Stimulated activated naive CD8-positive, alpha-beta T cell treated with anti-CD3 and anti-CD28 coated beads, Interleukin-15, amount 100 ng/mL, for 72 hours (primary cell): ENCODE results near the gene TRNP1.

ENCODE experiments used
- ATAC-seq: fragments of 150-1000 bp; cut with Tn5 transposase; 2 replicates; pipeline ENCODE4 v1.10.0; 2021; ENCODE audit warnings: mild to moderate bottlenecking, moderate library complexity
- DNase-seq, 2 donors: peaks; one replicate each; pipeline ENCODE4 v3.0.0; 2021 to 2022
- H3K27ac Mint-ChIP-seq, 2 donors: one replicate each; pipeline ENCODE4 v1.8.0; 2022; ENCODE audit warnings: mild to moderate bottlenecking in 2 of 2, mixed read lengths in 2 of 2, moderate library complexity in 2 of 2
- H3K27me3 Mint-ChIP-seq: one replicate; pipeline ENCODE4 v1.8.0; 2022; ENCODE audit warnings: mixed read lengths
- H3K4me1 Mint-ChIP-seq: one replicate; pipeline ENCODE4 v1.8.0; 2022; ENCODE audit warnings: mild to moderate bottlenecking, mixed read lengths
- H3K4me3 Mint-ChIP-seq, 2 donors: one replicate each; pipeline ENCODE4 v1.8.0; 2022; ENCODE audit warnings: mild to moderate bottlenecking in 2 of 2, mixed read lengths in 2 of 2, moderate library complexity in 1 of 2
- H3K9me3 Mint-ChIP-seq, 2 donors: one replicate each; pipeline ENCODE4 v1.8.0; 2022; ENCODE audit warnings: mixed read lengths in 2 of 2

TRNP1 gene

GRCh38 chr1:27026621-27027574, 33.4 kb downstream of the TRNP1 start:
- ATAC-seq = no peak
- no peaks in the 10 kb centered on the region for H3K4me1 Mint-ChIP-seq
- H3K9me3 Mint-ChIP-seq = no peaks in the 10 kb centered on the region
- H3K27me3 Mint-ChIP-seq = peaks cover 11% of the 10 kb centered on the region
- no peak overlapping the region for H3K27ac Mint-ChIP-seq
- DNase-seq = no peak
- no peak overlapping the region for H3K4me3 Mint-ChIP-seq

GRCh38 chr1:27027575-27028250, 34.2 kb downstream of the TRNP1 start:
- Mint-ChIP-seq H3K27ac (no peak overlapping the region), H3K4me1 (no peaks in the 10 kb centered on the region), H3K27me3 (peaks cover 11% of the 10 kb centered on the region), H3K9me3 (no peaks in the 10 kb centered on the region), H3K4me3 (no peak overlapping the region)
- DNase-seq (no peak), ATAC-seq (no peak)

GRCh38 chr1:27029517-27029916, 36.0 kb downstream of the TRNP1 start:
- DNase-seq = no peak
- Mint-ChIP-seq H3K27ac (no peak overlapping the region), H3K27me3 (peaks cover 11% of the 10 kb centered on the region), H3K4me3 (no peak overlapping the region), H3K4me1 (no peaks in the 10 kb centered on the region), H3K9me3 (no peaks in the 10 kb centered on the region)
- no peak for ATAC-seq

DNA sequence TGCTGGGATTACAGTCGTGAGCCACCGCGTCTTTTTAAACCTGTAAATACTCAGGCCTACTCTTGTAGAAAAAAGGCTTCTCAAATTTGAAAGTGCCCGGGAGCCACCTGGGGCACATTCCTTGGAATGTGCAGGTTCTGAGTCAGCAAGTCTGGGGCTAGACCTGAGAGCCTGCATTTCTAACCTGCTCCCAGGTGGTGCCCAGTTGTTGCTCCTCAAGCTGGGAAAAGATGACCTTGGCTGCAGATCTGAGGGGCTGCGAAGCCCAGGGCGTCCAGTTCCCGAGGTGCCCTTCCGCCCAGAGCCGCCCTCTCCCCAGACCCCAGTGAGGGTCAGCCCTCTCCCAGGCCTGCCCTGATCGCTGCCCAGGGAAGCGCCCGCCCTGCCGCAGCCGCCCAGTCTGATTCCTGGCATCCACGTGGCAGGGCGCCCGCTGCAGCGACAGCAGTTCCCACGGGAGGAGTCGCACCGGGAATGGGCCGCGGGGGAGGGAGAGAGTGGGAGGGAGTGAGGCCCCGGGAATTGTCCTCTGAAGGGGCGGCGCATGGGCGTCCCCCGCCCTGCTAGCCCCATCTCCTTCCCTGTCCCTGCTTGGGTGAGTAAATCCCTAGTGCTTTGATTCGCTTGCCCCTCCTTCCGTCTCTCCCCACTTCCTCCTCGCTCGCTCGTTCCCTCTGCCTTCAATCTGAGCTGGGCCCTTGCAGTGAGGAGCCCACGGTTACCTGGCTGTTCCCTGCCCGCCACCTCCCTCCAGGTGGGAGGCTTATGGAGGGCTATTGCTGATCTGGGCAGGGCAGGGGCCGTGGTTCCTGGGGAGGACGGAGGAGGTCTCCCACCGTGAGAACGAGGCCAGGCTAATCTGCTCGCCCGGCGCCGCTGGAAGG, 38.0 kb downstream of the TRNP1 start:
- peak overlapping the region in 1 of 2 donors; percentile 58 for H3K4me3 Mint-ChIP-seq
- H3K27me3 Mint-ChIP-seq = peaks cover 11% of the 10 kb centered on the region
- H3K9me3 Mint-ChIP-seq = no peaks in the 10 kb centered on the region
- no peaks in the 10 kb centered on the region for H3K4me1 Mint-ChIP-seq
- no peak overlapping the region for H3K27ac Mint-ChIP-seq
- no peak for ATAC-seq
- DNase-seq = no peak

- no peak for DNase-seq
- Mint-ChIP-seq H3K27ac (no peak overlapping the region), H3K4me1 (no peaks in the 10 kb centered on the region), H3K9me3 (no peaks in the 10 kb centered on the region), H3K27me3 (peaks cover 7% of the 10 kb centered on the region), H3K4me3 (no peak overlapping the region)
- no peak for ATAC-seq
Observed at GRCh38 chr1:27032119-27032461, 38.6 kb downstream of the TRNP1 start.

- Mint-ChIP-seq H3K27me3 (no peaks in the 10 kb centered on the region), H3K9me3 (no peaks in the 10 kb centered on the region), H3K27ac (peak overlapping the region in 1 of 2 donors; percentile 46), H3K4me3 (no peak overlapping the region), H3K4me1 (no peaks in the 10 kb centered on the region)
- DNase-seq (no peak), ATAC-seq (no peak)
Observed at GRCh38 chr1:27033043-27033746, 39.7 kb downstream of the TRNP1 start.

GRCh38 chr1:27035344-27035743, 41.9 kb downstream of the TRNP1 start:
- ATAC-seq = no peak

GRCh38 chr1:27036718-27037117, 43.2 kb downstream of the TRNP1 start:
- Mint-ChIP-seq H3K9me3 (no peaks in the 10 kb centered on the region), H3K4me3 (no peak overlapping the region), H3K27ac (peak overlapping the region in 1 of 2 donors; percentile 27), H3K27me3 (no peaks in the 10 kb centered on the region), H3K4me1 (no peaks in the 10 kb centered on the region)
- ATAC-seq = no peak
- DNase-seq = no peak

More at GRCh38 chr1:27035344-27035743, 41.9 kb downstream of the TRNP1 start:
- no peak overlapping the region for H3K27ac Mint-ChIP-seq
- no peak overlapping the region for H3K4me3 Mint-ChIP-seq
- no peaks in the 10 kb centered on the region for H3K9me3 Mint-ChIP-seq
- H3K27me3 Mint-ChIP-seq = no peaks in the 10 kb centered on the region
- no peak for DNase-seq
- H3K4me1 Mint-ChIP-seq = no peaks in the 10 kb centered on the region

DNA sequence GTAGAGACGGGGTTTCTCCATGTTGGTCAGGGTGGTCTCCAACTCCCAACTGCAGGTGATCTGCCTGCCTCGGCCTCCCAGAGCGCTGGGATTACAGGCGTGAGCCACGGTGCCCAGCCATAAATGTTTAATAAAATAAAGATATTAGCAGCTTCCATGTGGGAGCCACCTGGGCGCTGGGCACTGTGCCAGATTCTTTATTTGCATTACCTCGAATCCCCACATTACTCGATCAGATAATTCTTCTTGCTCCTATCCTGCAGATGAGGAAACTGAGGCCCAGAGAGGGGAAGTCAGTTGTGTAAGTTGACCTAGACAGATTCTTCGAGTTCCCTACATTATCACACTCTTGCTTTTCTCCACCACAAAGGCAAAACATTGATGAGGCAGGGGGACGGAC, 44.0 kb downstream of the TRNP1 start:
- Mint-ChIP-seq H3K27me3 (no peaks in the 10 kb centered on the region), H3K4me1 (no peaks in the 10 kb centered on the region), H3K4me3 (no peak overlapping the region), H3K27ac (no peak overlapping the region), H3K9me3 (no peaks in the 10 kb centered on the region)
- DNase-seq = no peak
- no peak for ATAC-seq

- Mint-ChIP-seq H3K4me3 (no peak overlapping the region), H3K27me3 (no peaks in the 10 kb centered on the region), H3K9me3 (no peaks in the 10 kb centered on the region), H3K27ac (peak overlapping the region in 1 of 2 donors; percentile 3), H3K4me1 (no peaks in the 10 kb centered on the region)
- no peak for ATAC-seq
- DNase-seq = no peak
Observed at GRCh38 chr1:27038020-27038419, 44.5 kb downstream of the TRNP1 start.

- Mint-ChIP-seq H3K9me3 (no peaks in the 10 kb centered on the region), H3K4me1 (peaks cover 23% of the 10 kb centered on the region), H3K4me3 (no peak overlapping the region), H3K27me3 (no peaks in the 10 kb centered on the region), H3K27ac (no peak overlapping the region)
- ATAC-seq = no peak
- DNase-seq = no peak
Observed at GRCh38 chr1:27042670-27043069, 49.2 kb downstream of the TRNP1 start.

DNA sequence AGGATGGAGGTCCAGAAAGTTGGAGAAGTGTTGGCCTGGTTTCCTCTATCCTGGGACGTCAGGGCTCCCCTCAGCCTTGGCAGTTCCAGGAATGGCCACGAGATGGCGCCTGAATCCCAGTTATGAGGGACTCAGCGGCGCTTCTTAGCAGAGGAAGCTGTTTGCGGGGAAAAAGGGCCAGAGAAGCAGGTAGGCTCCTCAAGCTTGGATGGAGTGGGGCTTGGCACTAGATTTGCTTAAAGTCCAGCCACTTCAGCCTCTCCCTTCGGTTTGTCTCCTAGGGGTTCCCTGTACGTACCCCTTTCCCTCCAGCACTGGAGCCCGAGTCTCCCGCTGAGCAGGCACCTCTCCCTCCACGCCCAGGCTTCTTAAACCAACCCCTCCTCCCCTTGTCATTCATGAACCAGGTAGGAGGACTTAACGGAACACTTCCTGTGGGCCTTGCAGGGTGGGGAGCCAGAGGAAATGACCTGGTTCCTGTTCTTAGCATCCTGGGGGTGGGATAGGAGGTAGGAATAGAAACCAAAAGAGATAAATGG, 51.2 kb downstream of the TRNP1 start:
- H3K4me3 Mint-ChIP-seq = peak overlapping the region; percentile 75 to 84
- DNase-seq (peak; percentile 85 to 87), ATAC-seq (peak; percentile 90)
- H3K27ac Mint-ChIP-seq = peak overlapping the region in 1 of 2 donors; percentile 57
- no peaks in the 10 kb centered on the region for H3K9me3 Mint-ChIP-seq
- peaks cover 23% of the 10 kb centered on the region for H3K4me1 Mint-ChIP-seq
- no peaks in the 10 kb centered on the region for H3K27me3 Mint-ChIP-seq

- Mint-ChIP-seq H3K9me3 (no peaks in the 10 kb centered on the region), H3K4me1 (peaks cover 23% of the 10 kb centered on the region), H3K27ac (no peak overlapping the region), H3K27me3 (no peaks in the 10 kb centered on the region), H3K4me3 (no peak overlapping the region)
- DNase-seq (peak; percentile 49 to 54), ATAC-seq (peak; percentile 59)
Observed at GRCh38 chr1:27045973-27046558, 52.6 kb downstream of the TRNP1 start.

DNA sequence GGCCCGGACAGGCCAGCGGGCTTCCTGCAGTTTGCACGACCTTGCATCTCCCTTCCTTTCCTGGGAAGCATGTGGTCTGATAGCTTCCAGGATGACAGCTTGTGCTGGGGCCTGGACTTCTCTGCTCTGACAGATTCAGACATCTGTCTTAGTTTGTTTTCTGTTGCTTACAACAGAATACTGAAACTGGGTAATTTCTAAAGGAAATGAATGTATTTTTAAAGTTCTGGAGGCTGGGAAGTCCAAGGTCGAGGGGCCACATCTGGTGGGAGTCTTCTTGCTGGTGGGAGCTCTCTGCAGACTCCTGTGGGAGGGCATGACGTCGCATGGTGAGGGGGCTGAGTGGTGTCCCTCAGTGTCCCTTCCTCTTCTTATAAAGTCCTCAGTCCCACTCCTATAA, 54.4 kb downstream of the TRNP1 start:
- DNase-seq = no peak

More for the DNA sequence above, 54.4 kb downstream of the TRNP1 start:
- no peak overlapping the region for H3K27ac Mint-ChIP-seq
- no peak for ATAC-seq
- H3K9me3 Mint-ChIP-seq = no peaks in the 10 kb centered on the region
- no peak overlapping the region for H3K4me3 Mint-ChIP-seq
- H3K4me1 Mint-ChIP-seq = peaks cover 23% of the 10 kb centered on the region
- H3K27me3 Mint-ChIP-seq = no peaks in the 10 kb centered on the region
